Stimulated activated naive B cell treated with anti-CD40 and anti-IgM and Interleukin-4, amounts not matched to agents 10 μg/mL and 1 μg/mL and 100 μg/mL, for 72 hours (primary cell): ENCODE data around the gene D2HGDH.
"Not testable (repeated sequence)": the region's sequence is repeated elsewhere in the genome, so short reads cannot be mapped to it uniquely, and the experiment has no call there.

ENCODE experiments used
- ATAC-seq, 2 donors: fragments of 150-1000 bp; cut with Tn5 transposase; replicated peaks; 2 replicates each; pipeline ENCODE4 v1.10.0; 2021; ENCODE audit warnings: moderate library complexity in 1 of 2
- DNase-seq: peaks from one replicate; pipeline ENCODE4 v3.0.0; 2021
- H3K27ac Mint-ChIP-seq: one replicate; pipeline ENCODE4 v1.8.0; 2022; ENCODE audit warnings: mild to moderate bottlenecking, mixed read lengths
- H3K27me3 Mint-ChIP-seq, 2 donors: one replicate each; pipeline ENCODE4 v1.8.0; 2022; ENCODE audit warnings: mixed read lengths in 2 of 2
- H3K36me3 Mint-ChIP-seq, 2 donors: one replicate each; pipeline ENCODE4 v1.8.0; 2022; ENCODE audit warnings: mixed read lengths in 2 of 2, mild to moderate bottlenecking in 1 of 2
- H3K4me1 Mint-ChIP-seq, 2 donors: one replicate each; pipeline ENCODE4 v1.8.0; 2022; ENCODE audit warnings: mixed read lengths in 2 of 2, mild to moderate bottlenecking in 1 of 2
- H3K4me3 Mint-ChIP-seq, 2 donors: one replicate each; pipeline ENCODE4 v1.8.0; 2022; ENCODE audit warnings: mild to moderate bottlenecking in 2 of 2, mixed read lengths in 2 of 2, moderate library complexity in 1 of 2
- H3K9me3 Mint-ChIP-seq, 2 donors: one replicate each; pipeline ENCODE4 v1.8.0; 2022; ENCODE audit warnings: mixed read lengths in 2 of 2, mild to moderate bottlenecking in 1 of 2

D2HGDH gene

DNA sequence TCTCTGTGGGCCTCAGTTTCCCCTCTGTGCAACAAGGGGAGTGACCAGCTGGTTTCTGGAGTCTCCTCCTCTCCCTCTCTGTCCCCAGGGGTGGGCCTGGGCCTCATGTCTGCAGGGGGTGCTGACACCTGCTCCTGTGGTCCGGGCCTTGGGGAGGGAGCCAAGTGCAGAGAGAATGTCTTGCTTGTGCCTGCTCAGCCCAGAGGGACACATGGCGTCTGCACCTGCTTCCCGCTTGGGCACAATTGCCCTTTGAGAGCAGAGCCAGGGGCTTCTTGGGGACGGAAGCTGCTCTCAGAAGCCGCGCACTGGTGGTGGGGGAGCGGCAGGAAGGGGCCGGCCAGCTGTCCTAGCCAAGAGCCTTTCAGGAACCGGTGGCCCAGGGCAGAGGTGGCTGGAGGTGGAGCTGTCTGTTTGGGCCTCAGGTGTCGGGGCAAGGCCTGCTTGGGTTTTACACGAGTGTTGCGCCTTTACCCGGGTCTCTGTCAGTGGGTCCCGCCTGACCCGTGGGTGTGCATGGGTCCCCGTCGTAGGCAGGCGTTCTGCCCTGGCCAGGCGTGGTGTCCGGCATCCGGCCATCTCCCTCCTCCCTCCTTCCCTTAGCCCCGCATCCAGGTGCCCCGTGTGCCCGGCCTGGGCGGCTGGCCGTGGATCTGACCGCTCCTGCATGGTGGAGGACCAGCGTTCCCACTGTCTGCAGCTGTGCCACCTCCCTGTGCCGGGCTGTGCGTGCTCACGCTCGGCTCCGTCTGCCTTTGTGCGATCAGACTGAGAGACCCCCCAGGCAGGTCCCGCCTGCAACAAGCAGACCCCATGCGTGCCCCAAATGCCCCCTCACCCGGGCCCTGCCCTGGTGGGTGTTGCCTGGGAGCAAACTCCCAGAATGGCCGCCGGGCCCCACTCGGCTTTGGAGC is 78.6 kb downstream of the D2HGDH start:
- Mint-ChIP-seq H3K4me1 (peaks cover 18 to 21% of the 10 kb centered on the region in 2 donors), H3K4me3 (no peak overlapping the region), H3K9me3 (peaks cover 0 to 2% of the 10 kb centered on the region in 2 donors), H3K27me3 (peaks cover 14 to 36% of the 10 kb centered on the region in 2 donors), H3K36me3 (peaks cover 0 to 2% of the 10 kb centered on the region in 2 donors), H3K27ac (peak overlapping the region; percentile 86)
- DNase-seq (no peak), ATAC-seq (peak in 1 of 2 donors; percentile 21)

DNA sequence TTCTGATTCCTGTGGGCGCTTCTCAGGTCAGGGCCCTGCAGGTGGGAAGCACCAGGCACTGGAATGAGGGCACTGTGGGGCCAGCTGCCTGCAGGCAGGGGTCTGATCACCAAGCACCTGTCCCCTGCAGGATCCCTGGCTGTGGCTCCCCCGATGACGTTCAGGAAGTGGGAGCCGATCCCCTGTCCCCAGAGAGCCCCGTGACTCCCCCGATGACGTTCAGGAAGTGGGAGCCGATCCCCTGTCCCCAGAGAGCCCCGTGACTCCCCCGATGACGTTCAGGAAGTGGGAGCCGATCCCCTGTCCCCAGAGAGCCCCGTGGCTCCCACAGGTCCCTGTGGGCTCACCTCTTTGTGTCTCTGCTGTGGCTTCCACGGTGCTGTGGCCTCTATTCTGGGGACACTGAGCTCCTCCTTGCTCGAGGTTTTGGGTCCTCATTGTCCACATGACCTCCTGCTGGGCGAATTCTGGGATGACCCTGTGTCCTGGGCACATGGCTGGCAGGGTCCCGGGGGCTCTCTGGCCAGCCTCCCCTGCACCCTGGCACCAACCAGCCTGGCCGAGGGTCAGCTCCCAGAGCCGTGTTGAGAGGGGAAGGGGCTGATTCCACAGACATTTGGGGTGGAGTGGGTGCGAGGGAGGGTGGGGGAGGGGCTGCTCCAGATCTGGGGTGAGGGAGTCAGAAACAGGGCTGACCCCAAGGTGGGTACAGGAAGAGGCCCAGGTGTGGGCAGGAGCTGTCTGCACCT is 79.4 kb downstream of the D2HGDH start:
- H3K4me1 Mint-ChIP-seq, result peaks cover 21 to 25% of the 10 kb centered on the region in 2 donors
- peaks cover 0 to 2% of the 10 kb centered on the region in 2 donors for H3K36me3 Mint-ChIP-seq
- peaks cover 12 to 37% of the 10 kb centered on the region in 2 donors for H3K27me3 Mint-ChIP-seq
- ATAC-seq (peak; percentile 67 to 85), DNase-seq (peak; percentile 56)
- peak overlapping the region; percentile 29 to 44 for H3K4me3 Mint-ChIP-seq
- H3K9me3 Mint-ChIP-seq, result peaks cover 0 to 2% of the 10 kb centered on the region in 2 donors
- H3K27ac Mint-ChIP-seq, result peak overlapping the region; percentile 86

DNA sequence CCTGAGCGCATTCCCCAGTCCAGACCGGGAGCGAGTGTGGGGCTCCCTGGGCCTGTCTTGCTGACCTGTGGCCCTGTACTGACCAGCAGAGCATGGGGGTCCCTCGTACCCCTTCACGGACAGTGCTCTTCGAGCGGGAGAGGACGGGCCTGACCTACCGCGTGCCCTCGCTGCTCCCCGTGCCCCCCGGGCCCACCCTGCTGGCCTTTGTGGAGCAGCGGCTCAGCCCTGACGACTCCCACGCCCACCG is 79.9 kb downstream of the D2HGDH start:
- no peak overlapping the region for H3K4me3 Mint-ChIP-seq
- H3K36me3 Mint-ChIP-seq, result peaks cover 0 to 2% of the 10 kb centered on the region in 2 donors
- peaks cover 7 to 33% of the 10 kb centered on the region in 2 donors for H3K27me3 Mint-ChIP-seq
- DNase-seq (no peak), ATAC-seq (no peak)
- peaks cover 25% of the 10 kb centered on the region in 2 donors for H3K4me1 Mint-ChIP-seq
- H3K27ac Mint-ChIP-seq, result no peak overlapping the region
- H3K9me3 Mint-ChIP-seq, result peaks cover 0 to 2% of the 10 kb centered on the region in 2 donors

- H3K27ac Mint-ChIP-seq, result peak overlapping the region; percentile 81
- peak overlapping the region in 1 of 2 donors; percentile 63 for H3K4me3 Mint-ChIP-seq
- H3K27me3 Mint-ChIP-seq, result peaks cover 7 to 33% of the 10 kb centered on the region in 2 donors
- no peak for ATAC-seq
- peaks cover 25 to 26% of the 10 kb centered on the region in 2 donors for H3K4me1 Mint-ChIP-seq
- H3K9me3 Mint-ChIP-seq, result peaks cover 0 to 2% of the 10 kb centered on the region in 2 donors
- no peak for DNase-seq
- peaks cover 0 to 2% of the 10 kb centered on the region in 2 donors for H3K36me3 Mint-ChIP-seq
Measured at GRCh38 chr2:241814643-241815476, 80.4 kb downstream of the D2HGDH start.

DNA sequence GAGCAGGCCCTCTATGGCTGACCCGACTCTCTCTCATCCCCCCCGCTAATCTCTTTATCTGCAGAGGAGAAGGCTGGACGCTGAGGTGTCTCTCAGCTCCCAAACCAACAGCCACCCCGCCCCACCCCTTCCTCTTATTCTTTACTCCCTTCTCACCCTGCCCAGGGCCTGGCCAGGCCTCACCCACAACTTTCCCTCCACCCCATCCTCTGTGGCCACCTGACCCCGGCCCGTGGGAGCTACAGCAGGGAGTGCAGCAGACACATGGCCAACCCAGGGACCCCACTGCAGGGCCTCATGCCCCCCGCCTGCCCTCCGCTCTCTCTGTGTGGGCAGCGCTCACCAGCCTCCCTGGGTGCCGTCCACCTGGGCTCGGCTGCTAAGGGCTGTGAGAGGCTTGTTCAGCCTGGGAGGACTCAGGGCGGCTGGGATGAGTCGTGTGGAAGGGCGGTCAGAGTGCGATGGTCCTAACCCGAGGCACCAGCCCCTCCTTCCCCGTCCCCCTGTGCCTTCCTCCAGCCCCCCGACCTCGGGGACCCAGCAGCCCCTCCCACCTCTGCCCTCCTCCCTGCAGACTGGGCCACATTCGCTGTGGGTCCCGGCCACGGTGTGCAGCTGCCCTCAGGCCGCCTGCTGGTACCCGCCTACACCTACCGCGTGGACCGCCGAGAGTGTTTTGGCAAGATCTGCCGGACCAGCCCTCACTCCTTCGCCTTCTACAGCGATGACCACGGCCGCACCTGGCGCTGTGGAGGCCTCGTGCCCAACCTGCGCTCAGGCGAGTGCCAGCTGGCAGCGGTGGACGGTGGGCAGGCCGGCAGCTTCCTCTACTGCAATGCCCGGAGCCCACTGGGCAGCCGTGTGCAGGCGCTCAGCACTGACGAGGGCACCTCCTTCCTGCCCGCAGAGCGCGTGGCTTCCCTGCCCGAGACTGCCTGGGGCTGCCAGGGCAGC is 81.3 kb downstream of the D2HGDH start:
- peak overlapping the region in 1 of 2 donors; percentile 63 for H3K4me3 Mint-ChIP-seq
- ATAC-seq (no peak), DNase-seq (no peak)
- H3K9me3 Mint-ChIP-seq, result peaks cover 0 to 2% of the 10 kb centered on the region in 2 donors
- peak overlapping the region; percentile 81 for H3K27ac Mint-ChIP-seq
- peaks cover 25 to 30% of the 10 kb centered on the region in 2 donors for H3K4me1 Mint-ChIP-seq
- H3K27me3 Mint-ChIP-seq, result peaks cover 11 to 33% of the 10 kb centered on the region in 2 donors
- H3K36me3 Mint-ChIP-seq, result peaks cover 0 to 2% of the 10 kb centered on the region in 2 donors

- Mint-ChIP-seq H3K9me3 (peaks cover 0 to 2% of the 10 kb centered on the region in 2 donors), H3K27me3 (peaks cover 15 to 37% of the 10 kb centered on the region in 2 donors), H3K4me1 (peaks cover 29 to 32% of the 10 kb centered on the region in 2 donors), H3K27ac (peak overlapping the region; percentile 69), H3K36me3 (peaks cover 0 to 2% of the 10 kb centered on the region in 2 donors), H3K4me3 (no peak overlapping the region)
- no peak for ATAC-seq
- no peak for DNase-seq
Measured at GRCh38 chr2:241816431-241817121, 82.1 kb downstream of the D2HGDH start.

DNA sequence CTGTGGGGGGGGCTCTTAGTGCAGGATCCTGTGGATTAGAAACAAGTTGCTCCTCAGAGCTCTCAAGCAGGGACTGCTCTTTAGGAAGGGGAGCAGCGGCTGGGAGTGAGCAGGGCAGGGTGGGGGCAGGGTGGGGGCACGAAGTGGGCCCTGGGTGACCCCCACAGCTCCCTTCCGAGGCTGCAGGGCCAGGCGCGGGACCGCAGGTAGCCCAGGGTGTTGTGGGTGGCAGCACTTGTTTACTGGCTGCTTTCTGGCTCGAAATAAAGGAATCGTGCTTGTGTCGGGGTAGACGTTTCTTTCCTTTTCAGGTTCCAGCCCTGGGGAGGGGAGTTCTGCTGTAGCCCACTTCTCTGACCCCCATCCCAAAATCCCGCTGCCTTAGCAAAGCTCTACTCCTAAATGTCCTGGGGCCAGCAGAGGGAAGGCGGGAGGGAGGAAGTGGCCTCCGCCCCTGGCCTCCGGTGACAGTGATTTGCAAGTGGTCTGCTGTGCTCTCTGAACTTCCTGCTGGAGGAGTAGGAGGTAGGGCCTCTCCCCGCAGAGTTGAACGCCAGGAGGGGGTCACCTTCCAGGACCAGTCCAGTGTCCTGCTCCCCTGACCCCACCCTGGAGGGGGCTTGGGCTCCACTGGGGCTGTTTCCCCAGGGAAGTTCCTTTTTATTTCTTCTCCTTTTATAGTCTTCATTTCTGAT is 82.8 kb downstream of the D2HGDH start:
- DNase-seq (no peak), ATAC-seq (no peak)
- peaks cover 0 to 2% of the 10 kb centered on the region in 2 donors for H3K9me3 Mint-ChIP-seq
- peaks cover 18 to 40% of the 10 kb centered on the region in 2 donors for H3K27me3 Mint-ChIP-seq
- H3K4me3 Mint-ChIP-seq, result peak overlapping the region; percentile 3 to 44
- peaks cover 31 to 32% of the 10 kb centered on the region in 2 donors for H3K4me1 Mint-ChIP-seq
- H3K36me3 Mint-ChIP-seq, result peaks cover 0 to 2% of the 10 kb centered on the region in 2 donors
- peak overlapping the region; percentile 69 for H3K27ac Mint-ChIP-seq

DNA sequence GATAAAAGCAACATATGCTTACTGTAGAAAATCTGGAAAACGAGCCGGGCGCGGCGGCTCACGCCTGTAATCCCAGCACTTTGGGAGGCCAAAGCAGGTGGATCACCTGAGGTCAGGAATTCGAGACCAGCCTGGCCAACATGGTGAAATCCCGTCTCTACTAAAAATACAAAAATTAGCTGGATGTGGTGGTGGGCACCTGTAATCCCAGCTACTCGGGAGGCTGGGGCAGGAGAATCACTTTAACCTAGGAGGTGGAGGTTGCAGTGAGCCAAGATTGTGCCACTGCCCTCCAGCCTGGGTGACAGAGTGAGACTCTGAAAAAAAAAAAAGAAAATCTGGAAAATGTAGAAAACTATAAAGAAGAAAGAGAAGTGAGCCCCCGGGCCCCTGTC is 83.4 kb downstream of the D2HGDH start:
- peaks cover 23 to 45% of the 10 kb centered on the region in 2 donors for H3K27me3 Mint-ChIP-seq
- not testable (repeated sequence) for ATAC-seq, DNase-seq, H3K9me3 Mint-ChIP-seq, H3K36me3 Mint-ChIP-seq
- H3K27ac Mint-ChIP-seq, result peak overlapping the region; percentile 69
- H3K4me3 Mint-ChIP-seq, result peak overlapping the region; percentile 3 to 44
- H3K4me1 Mint-ChIP-seq, result peaks cover 31 to 35% of the 10 kb centered on the region in 2 donors
